ENCODE data around the gene RAB20. TPM values are rescaled to one million over a fixed set of nuclear protein-coding genes. Genes with fewer than 3 reads are reported as not detected.
"Not testable (repeated sequence)": the region's sequence is repeated elsewhere in the genome, so short reads cannot be mapped to it uniquely, and the experiment has no call there.

RAB20 gene, protein sequence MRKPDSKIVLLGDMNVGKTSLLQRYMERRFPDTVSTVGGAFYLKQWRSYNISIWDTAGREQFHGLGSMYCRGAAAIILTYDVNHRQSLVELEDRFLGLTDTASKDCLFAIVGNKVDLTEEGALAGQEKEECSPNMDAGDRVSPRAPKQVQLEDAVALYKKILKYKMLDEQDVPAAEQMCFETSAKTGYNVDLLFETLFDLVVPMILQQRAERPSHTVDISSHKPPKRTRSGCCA
- 10 to 100 TPM; 14.5 to 32.6 (median 25.8) TPM for total RNA-seq
- polyA plus RNA-seq: 10 to 100 TPM; 18.4 to 20.7 TPM
- long read RNA-seq, donor 1, transcript RAB20-201 (2 exons, 1,518 nt): major isoform, 278 of 279 reads
- long read RNA-seq, donor 1, partial matches to known transcripts: 0 of 279 reads
- long read RNA-seq, donor 1, other reads (novel, unspliced or antisense): 1 of 279 reads
- long read RNA-seq, donor 2, transcript RAB20-201 (2 exons, 1,518 nt): major isoform, 5 of 5 reads
- long read RNA-seq, donor 2, partial matches to known transcripts: 0 of 5 reads
- long read RNA-seq, donor 2, other reads (novel, unspliced or antisense): 0 of 5 reads
- long read RNA-seq, donor 3, transcript RAB20-201 (2 exons, 1,518 nt): major isoform, 34 of 36 reads
- long read RNA-seq, donor 3, partial matches to known transcripts: 0 of 36 reads
- long read RNA-seq, donor 3, other reads (novel, unspliced or antisense): 2 of 36 reads

GRCh38 chr13:110561344-110562035 lies at the start of gene RAB20:
Gene RAB20, minus strand, starts transcription at chr13:110561722. Its CDS starts 203 bp downstream, at chr13:110561519.
- Histone ChIP-seq H3K9me3 (no peaks in the 10 kb centered on the region), H3K27me3 (no peaks in the 10 kb centered on the region), H3K27ac (peak within 1 kb of the TSS; percentile 66 to 95), H3K36me3 (no peaks in the 10 kb centered on the region), H3K4me3 (peak within 1 kb of the TSS; percentile 72), H3K4me1 (ENCODE audit: insufficient read depth) (peaks cover 6% of the 10 kb centered on the region)
- TF ChIP-seq EP300 (IDR thresholded peaks at IDR 0.05) (no peak), POLR2A (IDR thresholded peaks at IDR 0.05) (peak; percentile 22)
- 1% methylated on average over 30 to 79 of the region's 79 CpGs for WGBS, 3 donors
- intact Hi-C loops (cut with DNase I): no loop called here
- DNase-seq: peak; percentile 88 to 91 (median 90)

DNA sequence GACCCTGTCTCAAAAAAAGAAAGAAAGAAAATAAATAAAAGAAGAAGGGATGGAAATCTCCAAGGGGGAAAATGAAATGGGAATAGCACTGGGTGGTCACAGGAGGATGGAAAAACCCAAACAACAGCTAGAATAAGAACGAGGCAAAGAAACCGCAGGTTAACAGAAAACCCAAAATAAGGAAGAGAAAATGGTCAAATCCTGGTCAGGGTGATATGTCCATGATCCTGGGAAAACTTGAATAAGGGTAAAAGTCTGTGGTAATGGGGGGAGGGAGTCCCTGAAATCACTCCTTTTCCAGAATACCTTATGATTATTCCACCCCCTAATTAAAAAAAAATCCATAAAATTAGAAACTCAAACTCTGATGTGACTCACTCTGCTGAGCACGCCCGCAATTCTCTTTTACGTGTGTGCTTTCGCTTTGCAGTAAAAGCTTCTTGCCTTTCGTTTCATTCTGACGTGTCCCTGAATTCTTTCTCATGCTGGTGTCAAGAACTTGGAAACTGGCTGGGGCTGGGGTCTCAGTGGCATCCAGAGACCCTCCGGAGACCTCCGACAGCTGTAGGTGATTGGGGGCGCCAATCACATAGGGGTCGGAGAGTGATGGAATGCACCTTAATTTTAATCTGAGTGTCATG lies 49.6 kb upstream of the RAB20 start:
- DNase-seq: no peak
- Histone ChIP-seq H3K36me3 (no peaks in the 10 kb centered on the region), H3K4me3 (no peak overlapping the region), H3K27ac (no peak overlapping the region), H3K9me3 (no peaks in the 10 kb centered on the region), H3K4me1 (ENCODE audit: insufficient read depth) (peaks cover 13% of the 10 kb centered on the region), H3K27me3 (no peaks in the 10 kb centered on the region)
- TF ChIP-seq, protein P1, sequence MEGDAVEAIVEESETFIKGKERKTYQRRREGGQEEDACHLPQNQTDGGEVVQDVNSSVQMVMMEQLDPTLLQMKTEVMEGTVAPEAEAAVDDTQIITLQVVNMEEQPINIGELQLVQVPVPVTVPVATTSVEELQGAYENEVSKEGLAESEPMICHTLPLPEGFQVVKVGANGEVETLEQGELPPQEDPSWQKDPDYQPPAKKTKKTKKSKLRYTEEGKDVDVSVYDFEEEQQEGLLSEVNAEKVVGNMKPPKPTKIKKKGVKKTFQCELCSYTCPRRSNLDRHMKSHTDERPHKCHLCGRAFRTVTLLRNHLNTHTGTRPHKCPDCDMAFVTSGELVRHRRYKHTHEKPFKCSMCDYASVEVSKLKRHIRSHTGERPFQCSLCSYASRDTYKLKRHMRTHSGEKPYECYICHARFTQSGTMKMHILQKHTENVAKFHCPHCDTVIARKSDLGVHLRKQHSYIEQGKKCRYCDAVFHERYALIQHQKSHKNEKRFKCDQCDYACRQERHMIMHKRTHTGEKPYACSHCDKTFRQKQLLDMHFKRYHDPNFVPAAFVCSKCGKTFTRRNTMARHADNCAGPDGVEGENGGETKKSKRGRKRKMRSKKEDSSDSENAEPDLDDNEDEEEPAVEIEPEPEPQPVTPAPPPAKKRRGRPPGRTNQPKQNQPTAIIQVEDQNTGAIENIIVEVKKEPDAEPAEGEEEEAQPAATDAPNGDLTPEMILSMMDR (IDR thresholded peaks at IDR 0.05): no peak
- no peak for TF ChIP-seq POLR2A (IDR thresholded peaks at IDR 0.05)
- no peak for TF ChIP-seq EP300 (IDR thresholded peaks at IDR 0.05)
- WGBS, 3 donors: 80 to 85% (median 80%) methylated on average over 12 of the region's 12 CpGs
- intact Hi-C loops (cut with DNase I): loop anchor here in 1 of 4 donors (10.0 kb wide), 1 partner anchor 304 kb away; the partner anchor contains the start of gene ANKRD10

DNA sequence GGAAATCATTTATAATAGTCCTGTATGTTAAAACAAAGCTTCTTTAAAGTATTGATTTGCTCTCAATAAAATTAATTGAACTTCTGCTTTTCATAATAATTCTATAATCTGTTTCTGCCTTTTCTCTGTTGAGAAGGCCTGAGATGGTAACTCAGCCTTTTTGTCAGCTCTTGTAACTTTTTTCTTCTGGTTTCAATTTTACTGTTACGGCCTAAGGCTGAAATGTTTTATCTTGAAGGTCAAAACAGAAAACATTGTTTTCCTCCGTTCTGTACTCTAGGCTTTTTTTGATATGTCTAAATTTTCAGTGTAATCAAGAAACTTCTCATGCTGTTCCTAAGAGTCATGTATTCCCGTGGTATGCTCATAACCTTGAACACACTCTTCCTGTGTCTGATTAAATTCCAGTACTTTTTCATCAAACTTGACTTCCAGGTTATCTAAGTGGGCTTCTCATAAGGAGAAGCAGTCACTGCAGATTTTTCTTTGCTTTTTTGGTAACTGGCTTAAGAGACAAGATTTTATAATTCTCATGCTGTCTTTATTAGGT lies 46.2 kb upstream of the RAB20 start:
- no peak overlapping the region for H3K4me3 ChIP-seq
- intact Hi-C loops (cut with DNase I): no loop called here
- no peaks in the 10 kb centered on the region for H3K9me3 ChIP-seq
- no peak for DNase-seq
- H3K27me3 ChIP-seq: no peaks in the 10 kb centered on the region
- H3K36me3 ChIP-seq: no peaks in the 10 kb centered on the region
- H3K27ac ChIP-seq: peak overlapping the region in 1 of 2 donors; percentile 72
- peaks cover 6% of the 10 kb centered on the region for H3K4me1 ChIP-seq (ENCODE audit: insufficient read depth)
- 5 to 28% (median 11%) methylated on average over 3 of the region's 3 CpGs for WGBS, 3 donors
- TF ChIP-seq EP300 (IDR thresholded peaks at IDR 0.05) (no peak), POLR2A (IDR thresholded peaks at IDR 0.05) (no peak)
- TF ChIP-seq, protein P1 (IDR thresholded peaks at IDR 0.05): no peak

DNA sequence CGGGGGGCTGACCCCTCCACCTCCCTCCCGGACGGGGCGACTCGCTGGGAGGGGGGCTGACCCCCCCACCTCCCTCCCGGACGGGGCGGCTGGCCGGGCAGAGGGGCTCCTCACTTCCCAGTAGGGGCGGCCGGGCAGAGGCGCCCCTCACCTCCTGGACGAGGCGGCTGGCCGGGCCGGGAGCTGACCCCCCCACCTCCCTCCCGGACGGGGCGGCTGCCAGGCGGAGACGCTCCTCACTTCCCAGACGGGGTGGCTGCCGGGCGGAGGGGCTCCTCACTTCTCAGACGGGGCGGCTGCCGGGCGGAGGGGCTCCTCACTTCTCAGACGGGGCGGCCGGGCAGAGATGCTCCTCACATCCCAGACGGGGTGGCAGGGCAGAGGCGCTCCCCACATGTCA lies 44.8 kb upstream of the RAB20 start:
- H3K4me1 ChIP-seq (ENCODE audit: insufficient read depth): peaks cover 14% of the 10 kb centered on the region
- H3K36me3 ChIP-seq; H3K27ac ChIP-seq; H3K4me3 ChIP-seq; H3K27me3 ChIP-seq; DNase-seq; intact Hi-C loops (cut with DNase I); H3K9me3 ChIP-seq: not testable (repeated sequence)
- WGBS, 3 donors: 93 to 96% methylated on average over 15 to 30 of the region's 33 CpGs; no CpG with 5 or more reads in 1 of the 3 donors

GRCh38 chr13:110605132-110605531 lies 43.6 kb upstream of the RAB20 start:
- no peak overlapping the region for H3K27ac ChIP-seq
- H3K4me3 ChIP-seq: no peak overlapping the region
- WGBS, 3 donors: 93 to 96% (median 95%) methylated on average over 6 of the region's 6 CpGs
- H3K36me3 ChIP-seq: no peaks in the 10 kb centered on the region
- H3K27me3 ChIP-seq: no peaks in the 10 kb centered on the region
- H3K9me3 ChIP-seq: no peaks in the 10 kb centered on the region
- H3K4me1 ChIP-seq (ENCODE audit: insufficient read depth): peaks cover 18% of the 10 kb centered on the region
- no peak for DNase-seq
- intact Hi-C loops (cut with DNase I): no loop called here
- TF ChIP-seq, protein P1 (IDR thresholded peaks at IDR 0.05): no peak
- no peak for TF ChIP-seq POLR2A (IDR thresholded peaks at IDR 0.05)
- TF ChIP-seq EP300 (IDR thresholded peaks at IDR 0.05): no peak
